ENCODE results near the gene PPP1R13B. TPM values are rescaled to one million over a fixed set of nuclear protein-coding genes. Genes with fewer than 3 reads are reported as not detected.

PPP1R13B gene
- total RNA-seq, 2 experiments from 2014 or later = 8.2 to 18.9 TPM

GRCh38 chr14:103887557-103888115 is 40.3 kb upstream of the PPP1R13B start:
- intact Hi-C loops (cut with micrococcal nuclease; ENCODE audit: unreplicated experiment) = no loop called here
- no peaks in the 10 kb centered on the region for H4K20me1 ChIP-seq (ENCODE audit: insufficient read depth, low read length)
- DNase-seq (ENCODE audit: low spot score) = no peak
- H3K27ac ChIP-seq (ENCODE audit: low read depth, low read length, poor library complexity, severe bottlenecking) = no peak overlapping the region
- H3K36me3 ChIP-seq (ENCODE audit: insufficient read depth, low read length) = no peaks in the 10 kb centered on the region
- no peaks in the 10 kb centered on the region for H3K9me3 ChIP-seq (ENCODE audit: low read length)
- no peaks in the 10 kb centered on the region for H3K9me2 ChIP-seq (ENCODE audit: insufficient read depth, low read length)
- no peaks in the 10 kb centered on the region for H3K79me2 ChIP-seq (ENCODE audit: insufficient read depth, low read depth, low read length)
- ChIA-PET CTCF (ENCODE audit: unreplicated experiment) (no interaction called here), POLR2A (no interaction called here)
- H3K4me2 ChIP-seq (ENCODE audit: low read length) = no peak overlapping the region
- H3K4me3 ChIP-seq (ENCODE audit: low read depth, low read length, poor library complexity, severe bottlenecking) = no peak overlapping the region
- no TSS peak for BruUV-seq (replicated peaks)
- TF ChIP-seq CTCF (conservative IDR thresholded peaks at IDR 0.05; ENCODE audit: low read length) = no peak
- no peak for TF ChIP-seq EZH2phosphoT487 (IDR thresholded peaks at IDR 0.05; ENCODE audit: borderline replicate concordance, low read depth, low read length)
- H2AFZ ChIP-seq (ENCODE audit: low read length) = no peak overlapping the region
- H3K4me1 ChIP-seq (ENCODE audit: insufficient read depth, low read length, poor library complexity, severe bottlenecking) = no peaks in the 10 kb centered on the region

- Histone ChIP-seq H3K27ac (ENCODE audit: low read depth, low read length, poor library complexity, severe bottlenecking) (no peak overlapping the region), H3K4me1 (ENCODE audit: insufficient read depth, low read length, poor library complexity, severe bottlenecking) (no peaks in the 10 kb centered on the region), H3K9me3 (ENCODE audit: low read length) (no peaks in the 10 kb centered on the region), H2AFZ (ENCODE audit: low read length) (no peak overlapping the region), H4K20me1 (ENCODE audit: insufficient read depth, low read length) (no peaks in the 10 kb centered on the region), H3K4me2 (ENCODE audit: low read length) (no peak overlapping the region), H3K9me2 (ENCODE audit: insufficient read depth, low read length) (no peaks in the 10 kb centered on the region), H3K79me2 (ENCODE audit: insufficient read depth, low read depth, low read length) (no peaks in the 10 kb centered on the region), H3K4me3 (ENCODE audit: low read depth, low read length, poor library complexity, severe bottlenecking) (no peak overlapping the region), H3K36me3 (ENCODE audit: insufficient read depth, low read length) (no peaks in the 10 kb centered on the region)
- TF ChIP-seq CTCF (conservative IDR thresholded peaks at IDR 0.05; ENCODE audit: low read length) = no peak
- no peak for TF ChIP-seq EZH2phosphoT487 (IDR thresholded peaks at IDR 0.05; ENCODE audit: borderline replicate concordance, low read depth, low read length)
- CTCF ChIA-PET (ENCODE audit: unreplicated experiment) = no interaction called here
- BruUV-seq (replicated peaks) = no TSS peak
- intact Hi-C loops (cut with micrococcal nuclease; ENCODE audit: unreplicated experiment) = no loop called here
- DNase-seq (ENCODE audit: low spot score) = no peak
- POLR2A ChIA-PET = no interaction called here
These were observed 39.8 kb upstream of the PPP1R13B start for GRCh38 chr14:103887170-103887501.

GRCh38 chr14:103886304-103887169 is 39.2 kb upstream of the PPP1R13B start:
- H3K36me3 ChIP-seq (ENCODE audit: insufficient read depth, low read length) = no peaks in the 10 kb centered on the region
- H3K4me2 ChIP-seq (ENCODE audit: low read length) = no peak overlapping the region
- TF ChIP-seq EZH2phosphoT487 (IDR thresholded peaks at IDR 0.05; ENCODE audit: borderline replicate concordance, low read depth, low read length) (no peak), CTCF (conservative IDR thresholded peaks at IDR 0.05; ENCODE audit: low read length) (no peak)
- H3K9me2 ChIP-seq (ENCODE audit: insufficient read depth, low read length) = no peaks in the 10 kb centered on the region
- ChIA-PET CTCF (ENCODE audit: unreplicated experiment) (no interaction called here), POLR2A (no interaction called here)
- no peak overlapping the region for H2AFZ ChIP-seq (ENCODE audit: low read length)
- no peaks in the 10 kb centered on the region for H3K4me1 ChIP-seq (ENCODE audit: insufficient read depth, low read length, poor library complexity, severe bottlenecking)
- intact Hi-C loops (cut with micrococcal nuclease; ENCODE audit: unreplicated experiment) = no loop called here
- no peaks in the 10 kb centered on the region for H4K20me1 ChIP-seq (ENCODE audit: insufficient read depth, low read length)
- no peak overlapping the region for H3K4me3 ChIP-seq (ENCODE audit: low read depth, low read length, poor library complexity, severe bottlenecking)
- H3K9me3 ChIP-seq (ENCODE audit: low read length) = no peaks in the 10 kb centered on the region
- no peak for DNase-seq (ENCODE audit: low spot score)
- no peak overlapping the region for H3K27ac ChIP-seq (ENCODE audit: low read depth, low read length, poor library complexity, severe bottlenecking)
- BruUV-seq (replicated peaks) = no TSS peak
- H3K79me2 ChIP-seq (ENCODE audit: insufficient read depth, low read depth, low read length) = no peaks in the 10 kb centered on the region
